Measurements from ENCODE around the gene PTPRM. TPM values are rescaled to one million over a fixed set of nuclear protein-coding genes. Genes with fewer than 3 reads are reported as not detected.

The PTPRM gene
- total RNA-seq, result 10 to 100 TPM; 21.4 to 41.8 (median 29.6) TPM

DNA sequence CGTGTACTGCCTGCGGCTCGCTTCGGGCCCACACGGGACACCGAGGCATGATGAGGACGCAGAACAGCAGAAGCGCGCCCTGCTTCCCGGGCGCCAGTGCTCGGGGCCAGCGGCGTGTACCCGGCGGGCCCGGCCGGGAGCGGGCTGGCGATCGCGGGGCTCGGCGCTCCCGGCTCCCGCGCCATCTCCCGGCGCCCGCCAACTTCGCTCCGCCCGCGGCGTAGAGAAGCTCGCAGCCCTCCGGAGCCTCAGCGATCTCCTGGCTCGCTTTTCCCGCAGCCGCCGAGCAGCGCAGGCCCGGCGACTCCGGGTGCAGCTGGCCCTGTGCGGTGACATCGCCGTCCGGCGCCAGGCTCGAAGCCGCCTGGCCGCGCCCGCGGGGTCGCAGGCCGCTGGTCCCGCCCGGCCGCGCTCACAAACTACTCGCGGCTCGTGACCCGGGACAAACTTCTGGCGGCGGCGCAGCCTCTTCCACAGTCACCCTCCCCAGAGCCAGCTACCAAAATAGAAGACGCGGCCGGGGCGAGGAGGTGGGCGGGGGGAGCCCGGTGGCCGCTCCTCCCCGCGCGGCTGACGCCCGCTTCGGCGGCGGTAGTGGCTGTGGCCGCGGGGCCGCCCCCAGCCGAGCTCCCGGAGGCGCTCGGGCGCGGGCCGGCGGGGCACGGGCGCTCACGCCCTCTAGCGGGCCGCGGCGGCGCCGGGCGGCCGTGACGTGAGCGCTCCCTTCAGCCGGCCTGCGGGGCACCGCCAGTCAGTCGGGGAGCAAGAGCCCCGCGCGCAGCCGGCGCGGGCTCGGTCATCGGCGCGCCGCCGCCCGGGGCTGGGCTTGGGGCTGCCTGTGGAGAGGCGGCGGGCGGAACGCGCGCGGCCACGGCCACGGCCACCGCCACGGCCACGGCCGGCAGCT is at the start of gene PTPRM:
TSS of gene PTPRM (plus strand) at position 750 of the 907 bp plus-strand sequence. CDS start 503 bp downstream, outside the sequence.
- 1% methylated on average over 23 to 46 of the region's 139 CpGs for whole genome bisulfite sequencing, 2 donors
- DNase-seq (ENCODE audit: low spot score in 2 of 2), result peak; percentile 86 to 98
- no peak for TF ChIP-seq POLR2A (IDR thresholded peaks at IDR 0.05)
- TF ChIP-seq CTCF (IDR thresholded peaks at IDR 0.05), result no peak
- peak within 1 kb of the TSS; percentile 58 for H3K4me3 ChIP-seq (ENCODE audit: low read depth, poor library complexity, severe bottlenecking)
- intact Hi-C loops (cut with DNase I; ENCODE audit: low total_unique reads), result loop anchor here (10.0 kb wide), 1 partner anchor 292 kb away; no protein-coding TSS in a partner anchor

DNA sequence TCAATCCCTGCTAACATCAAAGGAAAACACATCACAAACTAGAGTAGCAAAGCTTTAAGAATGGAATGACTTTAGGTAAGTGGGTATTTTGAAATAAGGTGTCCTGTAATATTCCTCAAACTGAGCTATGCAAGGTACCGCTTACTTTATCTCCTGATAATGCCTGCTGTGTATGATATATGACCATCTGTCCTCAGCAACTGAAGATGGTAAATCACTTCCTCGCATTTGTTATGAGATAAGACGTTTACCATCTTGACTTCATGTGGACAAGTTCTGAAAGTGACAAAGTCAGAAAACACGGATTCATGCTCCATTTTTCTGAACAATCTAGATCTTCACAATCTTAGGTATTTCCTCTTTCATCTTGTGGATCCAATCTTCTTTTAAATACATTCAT is 49.3 kb upstream of the PTPRM start:
- 70 to 80% methylated on average over 4 of the region's 4 CpGs for WGBS, 2 donors
- H3K4me3 ChIP-seq (ENCODE audit: low read depth, poor library complexity, severe bottlenecking), result no peak overlapping the region
- no peak for DNase-seq (ENCODE audit: low spot score in 2 of 2)
- TF ChIP-seq POLR2A (IDR thresholded peaks at IDR 0.05) (no peak), CTCF (IDR thresholded peaks at IDR 0.05) (no peak)
- intact Hi-C loops (cut with DNase I; ENCODE audit: low total_unique reads), result no loop called here

DNA sequence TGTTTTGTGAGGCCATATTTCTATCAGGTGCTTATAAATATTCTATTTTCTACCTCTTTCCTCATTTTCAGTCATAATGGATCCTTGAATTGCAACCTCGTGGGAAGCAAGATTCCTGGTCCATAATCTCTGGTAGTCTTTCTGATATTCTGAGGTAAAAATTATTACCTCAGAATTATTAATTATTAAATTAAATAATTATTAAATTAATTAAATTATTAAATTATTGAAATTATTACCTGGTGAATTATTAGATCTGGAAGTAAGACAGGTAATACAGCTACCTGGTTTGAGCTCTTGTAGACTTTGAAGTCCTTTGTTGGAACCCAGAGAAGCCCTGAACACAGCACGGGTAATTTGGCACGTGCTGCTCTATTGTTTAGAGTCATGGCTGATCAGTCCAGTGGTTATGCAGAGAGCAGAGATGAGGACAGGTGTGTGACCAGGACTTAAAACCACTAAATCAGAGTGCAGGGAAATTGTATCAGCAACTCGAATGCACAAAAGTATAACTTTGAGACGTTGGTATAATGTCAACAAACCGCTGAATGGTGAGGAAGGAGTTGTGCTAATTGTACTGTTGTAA is 46.8 kb upstream of the PTPRM start:
- H3K4me3 ChIP-seq (ENCODE audit: low read depth, poor library complexity, severe bottlenecking), result no peak overlapping the region
- intact Hi-C loops (cut with DNase I; ENCODE audit: low total_unique reads), result no loop called here
- TF ChIP-seq POLR2A (IDR thresholded peaks at IDR 0.05) (no peak), CTCF (IDR thresholded peaks at IDR 0.05) (no peak)
- 79 to 88% methylated on average over 6 of the region's 6 CpGs for WGBS, 2 donors
- DNase-seq (ENCODE audit: low spot score in 2 of 2), result no peak

GRCh38 chr18:7521226-7521856 is 45.8 kb upstream of the PTPRM start:
- H3K4me3 ChIP-seq (ENCODE audit: low read depth, poor library complexity, severe bottlenecking), result no peak overlapping the region
- TF ChIP-seq POLR2A (IDR thresholded peaks at IDR 0.05) (no peak), CTCF (IDR thresholded peaks at IDR 0.05) (no peak)
- 87 to 89% methylated on average over 8 of the region's 8 CpGs for WGBS, 2 donors
- intact Hi-C loops (cut with DNase I; ENCODE audit: low total_unique reads), result no loop called here
- DNase-seq (ENCODE audit: low spot score in 2 of 2), result no peak

DNA sequence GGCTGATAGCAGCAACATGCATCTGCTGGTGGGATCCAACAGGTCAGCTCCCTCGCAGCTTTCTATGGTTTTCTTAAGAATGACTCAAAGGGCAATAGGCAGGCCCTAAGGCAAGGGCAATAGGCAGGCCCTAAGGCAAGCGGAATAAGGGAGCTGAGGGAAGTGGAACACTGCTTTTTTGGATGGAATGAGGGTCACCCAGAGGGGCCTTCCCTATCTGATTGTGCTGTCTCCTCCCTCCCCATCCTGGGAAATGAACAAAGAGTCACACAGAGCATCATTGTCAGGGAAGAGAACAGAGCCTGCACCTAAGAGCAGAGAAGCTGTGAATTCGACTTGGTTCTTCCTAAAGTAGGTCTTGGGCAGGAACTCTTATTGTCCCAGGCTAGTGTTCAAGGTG is 43.3 kb upstream of the PTPRM start:
- intact Hi-C loops (cut with DNase I; ENCODE audit: low total_unique reads), result no loop called here
- no peak overlapping the region for H3K4me3 ChIP-seq (ENCODE audit: low read depth, poor library complexity, severe bottlenecking)
- TF ChIP-seq CTCF (IDR thresholded peaks at IDR 0.05) (no peak), POLR2A (IDR thresholded peaks at IDR 0.05) (no peak)
- 87 to 93% methylated on average over 3 of the region's 3 CpGs for WGBS, 2 donors
- no peak for DNase-seq (ENCODE audit: low spot score in 2 of 2)

Data from lower leg skin (tissue), 4 donors.